Colon (tissue), 2 donors: Measurements from ENCODE around the gene SLC10A4.
"Not testable (repeated sequence)": the region's sequence is repeated elsewhere in the genome, so short reads cannot be mapped to it uniquely, and the experiment has no call there.

ENCODE experiments used
- FAIRE-seq: peaks from 2 replicates; lab custom pipeline; 2012; peaks lifted over from hg19 to GRCh38; lab: Jason Lieb, UNC
- donor health status: control.
- donor health status: control.

Gene SLC10A4

GRCh38 chr4:48483006-48483776 lies at the start of gene SLC10A4:
SLC10A4 (plus strand) TSS chr4:48483343; CDS start chr4:48483562, 219 bp downstream.
- FAIRE-seq, result no peak

- no peak for FAIRE-seq
These were observed 46.8 kb upstream of the SLC10A4 start for GRCh38 chr4:48436318-48436717.

- FAIRE-seq, result no peak
These were observed 43.2 kb upstream of the SLC10A4 start for GRCh38 chr4:48439988-48440387.

GRCh38 chr4:48440914-48441313 lies 42.2 kb upstream of the SLC10A4 start:
- not testable (repeated sequence) for FAIRE-seq

GRCh38 chr4:48445704-48446103 lies 37.4 kb upstream of the SLC10A4 start:
- peak; percentile 80 for FAIRE-seq

GRCh38 chr4:48446642-48447041 lies 36.5 kb upstream of the SLC10A4 start:
- no peak for FAIRE-seq

- FAIRE-seq, result no peak
These were observed 34.0 kb upstream of the SLC10A4 start for GRCh38 chr4:48449151-48449550.

- FAIRE-seq, result no peak
These were observed 32.4 kb upstream of the SLC10A4 start for GRCh38 chr4:48450740-48451139.

GRCh38 chr4:48451656-48452055 lies 31.5 kb upstream of the SLC10A4 start:
- FAIRE-seq, result not testable (repeated sequence)

- FAIRE-seq, result no peak
These were observed 28.6 kb upstream of the SLC10A4 start for GRCh38 chr4:48454591-48454990.

GRCh38 chr4:48461000-48461399 lies 22.1 kb upstream of the SLC10A4 start:
- FAIRE-seq, result no peak

GRCh38 chr4:48462363-48462762 lies 20.8 kb upstream of the SLC10A4 start:
- FAIRE-seq, result no peak

- no peak for FAIRE-seq
These were observed 15.7 kb upstream of the SLC10A4 start for GRCh38 chr4:48467442-48467841.

GRCh38 chr4:48467891-48468290 lies 15.3 kb upstream of the SLC10A4 start:
- no peak for FAIRE-seq

GRCh38 chr4:48470137-48470536 lies 13.0 kb upstream of the SLC10A4 start:
- no peak for FAIRE-seq

- FAIRE-seq, result no peak
These were observed 12.6 kb upstream of the SLC10A4 start for GRCh38 chr4:48470570-48470969.

- FAIRE-seq, result no peak
These were observed 10.3 kb upstream of the SLC10A4 start for GRCh38 chr4:48472794-48473193.

- FAIRE-seq, result no peak
These were observed 7.4 kb upstream of the SLC10A4 start for GRCh38 chr4:48475770-48476169.

- FAIRE-seq, result no peak
These were observed 4.9 kb upstream of the SLC10A4 start for GRCh38 chr4:48478273-48478672.

- no peak for FAIRE-seq
These were observed 1.6 kb upstream of the SLC10A4 start for GRCh38 chr4:48481581-48481980.

GRCh38 chr4:48483777-48484493 lies 792 bp downstream of the SLC10A4 start:
- no peak for FAIRE-seq

GRCh38 chr4:48484494-48485168 lies 1.5 kb downstream of the SLC10A4 start:
- no peak for FAIRE-seq

- FAIRE-seq, result no peak
These were observed 6.5 kb downstream of the SLC10A4 start for GRCh38 chr4:48489683-48490011.
